ENCODE data around the gene FAM81B.

DNA sequence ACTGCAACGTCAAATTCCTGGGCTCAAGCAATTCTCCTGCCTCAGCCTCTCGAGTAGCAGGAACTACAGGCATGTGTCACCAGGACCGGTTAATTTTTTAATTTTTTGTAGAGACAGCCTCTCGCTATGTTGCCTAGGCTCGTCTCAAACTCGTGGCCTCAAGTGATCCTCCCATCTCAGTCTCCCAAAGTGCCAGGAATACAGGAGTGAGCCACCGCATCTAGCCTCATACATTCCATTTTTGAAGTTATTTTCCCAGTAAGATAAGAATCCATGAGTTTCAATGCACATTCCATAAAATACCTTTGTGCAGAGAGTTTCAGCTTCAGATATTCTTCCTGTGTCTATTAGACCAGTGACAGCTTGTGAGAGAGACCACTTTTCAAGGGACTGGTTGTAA lies 93.3 kb downstream of the FAM81B start:
- TF ChIP-seq, protein P1, sequence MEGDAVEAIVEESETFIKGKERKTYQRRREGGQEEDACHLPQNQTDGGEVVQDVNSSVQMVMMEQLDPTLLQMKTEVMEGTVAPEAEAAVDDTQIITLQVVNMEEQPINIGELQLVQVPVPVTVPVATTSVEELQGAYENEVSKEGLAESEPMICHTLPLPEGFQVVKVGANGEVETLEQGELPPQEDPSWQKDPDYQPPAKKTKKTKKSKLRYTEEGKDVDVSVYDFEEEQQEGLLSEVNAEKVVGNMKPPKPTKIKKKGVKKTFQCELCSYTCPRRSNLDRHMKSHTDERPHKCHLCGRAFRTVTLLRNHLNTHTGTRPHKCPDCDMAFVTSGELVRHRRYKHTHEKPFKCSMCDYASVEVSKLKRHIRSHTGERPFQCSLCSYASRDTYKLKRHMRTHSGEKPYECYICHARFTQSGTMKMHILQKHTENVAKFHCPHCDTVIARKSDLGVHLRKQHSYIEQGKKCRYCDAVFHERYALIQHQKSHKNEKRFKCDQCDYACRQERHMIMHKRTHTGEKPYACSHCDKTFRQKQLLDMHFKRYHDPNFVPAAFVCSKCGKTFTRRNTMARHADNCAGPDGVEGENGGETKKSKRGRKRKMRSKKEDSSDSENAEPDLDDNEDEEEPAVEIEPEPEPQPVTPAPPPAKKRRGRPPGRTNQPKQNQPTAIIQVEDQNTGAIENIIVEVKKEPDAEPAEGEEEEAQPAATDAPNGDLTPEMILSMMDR (IDR thresholded peaks at IDR 0.05) = no peak
- no peak for TF ChIP-seq POLR2A (IDR thresholded peaks at IDR 0.05)
- no peak for TF ChIP-seq POLR2AphosphoS5 (IDR thresholded peaks at IDR 0.05)
